Measurements from ENCODE around the gene DYRK1B. TPM values are rescaled to one million over a fixed set of nuclear protein-coding genes. Genes with fewer than 3 reads are reported as not detected.

DYRK1B gene
- total RNA-seq, 1 experiment from 2014 or later: 30.7 TPM

DNA sequence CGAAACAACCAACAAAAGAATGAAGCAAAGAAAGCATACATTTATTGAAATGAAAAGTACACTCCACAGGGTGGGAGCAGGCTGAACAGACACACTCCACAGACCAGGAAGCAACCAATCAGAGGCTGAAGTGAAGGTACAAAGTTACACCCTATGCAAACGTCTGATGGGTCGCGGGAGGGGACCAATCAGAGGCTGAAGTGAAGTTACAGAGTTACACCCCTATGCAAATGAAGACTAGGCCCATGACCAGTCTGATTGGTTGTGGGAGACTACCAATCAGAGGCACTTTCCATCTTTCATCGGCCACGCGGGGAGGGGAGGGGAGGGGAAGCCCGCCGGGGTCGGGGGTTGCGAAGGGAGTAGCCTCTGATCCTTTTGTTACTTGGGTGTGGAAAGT lies 24.6 kb upstream of the DYRK1B start:
- peak; percentile 14 for DNase-seq (ENCODE audit: low spot score)

DNA sequence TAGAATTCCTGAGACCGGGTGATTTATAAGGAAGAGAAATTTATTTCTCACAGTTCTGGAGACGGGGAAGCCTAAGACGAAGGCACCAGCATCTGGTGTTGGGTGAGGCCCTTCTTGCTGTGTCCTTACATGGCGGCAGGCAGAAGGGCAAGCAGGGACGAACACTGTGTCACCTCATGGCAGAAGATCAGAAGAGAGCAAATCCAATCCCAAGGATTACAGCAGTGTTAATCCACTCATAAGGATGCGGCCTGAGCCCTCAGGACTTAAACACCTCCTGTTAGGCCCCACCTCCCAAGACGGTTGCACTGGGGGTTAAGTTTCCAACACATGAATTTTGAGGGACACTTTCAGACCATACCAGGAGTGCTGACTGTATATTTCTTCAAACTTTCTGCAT lies 18.9 kb upstream of the DYRK1B start:
- DNase-seq (ENCODE audit: low spot score): no peak

DNA sequence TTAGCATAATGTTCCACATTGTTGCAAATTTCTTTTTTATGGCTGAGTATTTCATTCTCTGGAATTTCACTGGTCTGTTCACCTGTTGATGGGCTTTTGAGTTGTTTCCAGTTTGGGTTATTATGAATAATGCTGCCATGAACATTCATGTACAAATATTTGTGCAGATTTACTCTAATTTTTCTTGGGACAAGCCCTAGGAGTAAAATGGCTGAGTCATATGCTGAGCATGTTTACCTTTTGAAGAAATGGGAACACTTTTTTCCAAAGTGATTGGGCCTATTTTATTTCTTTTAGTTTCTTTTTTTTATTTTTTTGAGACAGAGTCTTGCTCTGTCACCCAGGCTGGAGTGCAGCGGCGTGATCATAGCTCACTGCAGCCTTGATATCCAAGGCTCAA lies 16.9 kb upstream of the DYRK1B start:
- DNase-seq (ENCODE audit: low spot score): no peak

DNA sequence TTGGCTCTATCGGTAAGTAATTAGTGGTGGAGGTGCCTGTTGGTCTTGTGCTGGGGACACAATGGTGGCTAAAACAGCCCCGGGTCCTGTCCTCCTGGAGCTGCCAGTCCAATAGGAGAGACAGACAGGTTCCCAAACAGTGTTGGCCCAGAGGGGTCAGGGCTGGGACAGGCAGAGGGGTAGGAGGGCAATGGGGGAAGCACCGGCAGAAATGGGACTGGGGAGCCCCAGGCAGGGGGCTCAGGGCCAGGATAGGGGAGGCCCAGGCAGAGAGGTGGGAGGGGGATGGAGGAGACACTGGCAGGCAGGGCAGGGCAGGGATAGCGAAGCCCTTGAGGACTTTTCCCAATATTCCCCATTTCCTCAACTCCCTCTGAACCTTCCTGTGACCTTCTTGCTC lies 14.4 kb upstream of the DYRK1B start:
- DNase-seq (ENCODE audit: low spot score): no peak

DNA sequence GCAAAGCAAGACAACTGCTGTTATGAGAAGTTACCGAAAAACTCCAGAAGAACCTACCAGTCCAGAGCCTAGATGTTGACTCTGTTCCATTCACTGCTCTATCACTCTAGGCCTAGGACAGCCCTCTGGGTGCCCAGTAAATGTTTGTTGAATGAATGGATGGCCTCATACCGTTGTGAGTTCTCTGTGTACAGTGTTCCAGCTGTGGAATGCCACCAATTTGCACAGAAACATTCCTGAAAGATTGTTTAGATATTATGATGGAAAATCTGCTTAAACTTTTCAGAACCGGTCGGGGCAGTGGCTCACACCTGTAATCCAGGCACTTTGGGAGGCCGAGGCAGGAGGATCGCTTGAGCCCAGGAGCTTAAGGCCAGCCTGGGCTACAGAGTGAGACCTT lies 13.6 kb upstream of the DYRK1B start:
- DNase-seq (ENCODE audit: low spot score): no peak

DNA sequence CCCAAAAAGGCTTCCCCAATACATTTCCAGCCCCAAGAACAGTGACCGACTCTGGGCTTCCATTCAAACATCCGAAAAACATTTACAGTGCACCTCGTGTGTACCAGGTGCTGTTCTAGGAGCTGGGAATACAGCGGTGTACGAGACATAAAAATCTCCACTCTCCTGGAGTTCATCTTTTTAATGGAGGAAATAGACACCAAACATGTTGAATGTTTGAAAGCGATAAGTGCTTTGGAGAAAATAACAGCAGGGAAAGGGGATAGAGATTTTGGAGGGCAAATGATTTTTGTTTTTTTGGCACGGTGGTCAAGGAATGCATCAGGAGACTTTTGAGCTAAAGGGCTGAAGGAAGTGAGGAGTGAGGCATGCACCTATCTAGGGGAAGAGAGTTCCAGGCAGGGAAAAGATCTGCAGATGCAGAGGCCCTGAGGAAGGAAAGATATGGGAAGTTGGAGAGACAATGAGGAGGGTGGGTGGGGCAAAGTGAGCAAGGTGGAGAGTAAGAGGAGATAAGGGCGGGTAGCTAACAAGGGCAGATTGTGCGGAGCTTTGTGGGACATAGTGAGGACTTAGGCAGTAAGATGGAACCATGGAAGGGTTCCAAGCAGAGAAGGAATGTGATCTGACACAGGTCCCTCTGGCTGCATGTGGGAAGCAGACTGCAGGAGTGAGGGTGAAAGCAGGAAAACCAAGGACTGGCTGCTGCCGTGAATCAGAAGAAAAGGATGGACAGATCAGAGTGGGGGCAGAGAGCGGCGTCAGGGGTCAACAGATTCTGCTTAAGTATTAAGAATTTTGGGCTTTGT lies 12.9 kb upstream of the DYRK1B start:
- peak; percentile 48 for DNase-seq (ENCODE audit: low spot score)

DNA sequence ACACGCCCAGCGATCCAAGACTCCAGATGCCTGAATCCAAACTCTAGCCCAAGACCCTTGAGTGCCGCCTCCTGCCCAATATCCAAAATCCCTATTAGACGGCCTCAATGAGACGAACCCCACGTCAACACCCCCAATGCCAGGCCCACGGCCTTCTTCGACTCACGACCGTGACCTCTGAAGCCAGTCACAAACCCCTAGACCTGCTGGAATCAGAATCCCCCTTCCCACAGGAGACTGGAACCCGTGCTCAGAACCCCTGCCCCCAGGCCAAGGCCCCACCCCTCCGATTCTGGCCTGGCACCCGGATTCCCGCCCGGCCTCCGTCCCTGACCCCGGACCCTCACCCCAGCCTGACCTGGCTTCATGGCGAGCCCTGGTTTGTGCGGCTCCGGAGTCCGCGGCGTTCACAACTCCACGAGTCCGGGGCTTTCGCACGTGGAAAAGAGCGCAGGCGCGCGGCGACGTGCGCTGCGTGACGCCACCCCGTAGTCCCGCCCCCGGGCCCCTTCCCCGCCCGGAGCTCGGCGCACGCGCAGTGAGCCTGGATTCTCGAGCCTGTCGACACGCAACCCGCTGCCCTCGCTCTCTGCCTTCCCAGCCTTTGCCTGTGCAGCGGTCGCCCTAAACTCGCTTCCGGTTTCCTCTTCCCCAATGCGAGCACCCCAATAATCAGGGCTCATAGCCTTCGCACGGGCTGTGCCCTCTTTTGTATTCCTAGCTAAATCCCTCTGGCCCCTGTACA lies 12.1 kb upstream of the DYRK1B start, which contains the start of gene FBL:
Gene FBL (minus strand): TSS at position 447 of the 745 bp plus-strand sequence. CDS start 79 bp downstream, at position 368.
- DNase-seq (ENCODE audit: low spot score): peak; percentile 99

DNA sequence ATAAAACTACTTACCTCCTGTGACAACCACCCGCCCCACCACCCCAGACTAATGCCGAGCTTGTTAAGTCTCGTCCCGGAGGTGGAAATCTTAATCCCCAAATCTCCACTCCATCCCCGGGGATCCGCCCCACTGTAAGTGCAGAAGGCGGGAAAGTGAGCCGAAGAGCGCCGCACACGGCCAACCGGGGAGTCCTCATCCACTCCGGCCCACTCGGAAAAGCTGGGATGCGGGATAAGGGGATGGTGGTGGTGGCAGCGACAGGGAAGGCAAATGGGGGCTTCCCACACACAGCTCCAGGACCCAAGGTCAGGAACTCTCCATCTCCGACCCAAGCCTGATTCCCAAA lies 11.6 kb upstream of the DYRK1B start:
- peak; percentile 67 for DNase-seq (ENCODE audit: low spot score)

DNA sequence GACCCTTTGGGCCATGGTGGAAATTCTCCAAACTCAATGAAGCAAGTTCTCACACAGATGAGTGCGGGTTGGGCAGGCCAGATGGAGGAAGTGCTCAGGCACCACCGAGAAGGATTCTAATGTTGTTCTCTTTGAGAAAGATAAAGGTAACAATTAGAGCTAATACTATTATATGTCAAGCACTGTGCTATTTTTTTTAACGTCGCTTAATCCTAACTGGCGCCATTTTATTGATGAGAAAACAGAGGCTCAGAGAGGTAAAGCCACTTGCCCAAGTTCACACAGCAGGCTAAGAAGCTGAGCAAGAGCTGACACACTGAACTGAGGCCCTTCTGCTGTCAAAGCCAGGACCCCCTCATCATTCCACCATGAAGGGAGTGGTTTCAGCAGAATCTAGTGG lies 11.2 kb upstream of the DYRK1B start:
- peak; percentile 37 for DNase-seq (ENCODE audit: low spot score)

DNA sequence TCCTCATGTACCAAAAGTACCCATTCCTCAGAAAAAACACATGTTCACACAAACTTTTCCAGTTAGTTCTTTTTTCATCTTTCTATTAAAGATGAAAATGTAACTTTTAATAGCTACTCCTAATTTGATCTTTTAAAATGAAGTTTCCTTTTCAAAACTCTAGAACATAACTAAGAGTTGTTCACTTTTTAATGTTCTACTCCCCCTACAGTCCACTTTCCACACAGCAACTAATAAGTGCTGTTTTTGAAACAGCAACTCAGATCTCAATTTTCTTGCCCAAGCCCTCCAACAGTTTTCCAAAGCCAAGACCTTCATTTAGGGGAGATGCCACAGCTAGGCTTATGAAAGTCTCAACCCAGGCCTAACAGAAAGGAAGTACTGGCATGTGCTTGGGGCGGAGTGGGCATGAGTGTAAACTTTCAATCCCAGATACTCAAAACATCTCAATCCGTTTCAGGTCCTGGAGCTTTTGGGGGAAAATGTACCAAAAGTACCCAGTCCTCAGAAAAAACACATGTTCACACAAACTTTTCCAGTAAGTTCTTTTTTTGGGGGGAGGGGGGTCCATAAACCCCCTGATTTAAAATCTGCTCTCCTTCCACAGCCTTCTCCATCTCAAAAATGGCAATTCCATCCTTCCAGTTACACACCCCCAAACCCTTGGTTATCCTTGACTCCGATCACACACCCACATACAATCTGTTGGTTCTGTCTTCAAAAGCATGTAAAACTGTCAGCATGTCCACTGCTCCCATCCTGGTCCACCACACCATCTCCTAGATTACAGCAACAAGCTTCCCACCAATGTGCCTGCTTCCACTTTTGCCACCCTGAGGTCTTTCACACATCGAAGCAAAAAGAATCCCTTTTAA lies 10.2 kb upstream of the DYRK1B start:
- peak; percentile 83 for DNase-seq (ENCODE audit: low spot score)

DNA sequence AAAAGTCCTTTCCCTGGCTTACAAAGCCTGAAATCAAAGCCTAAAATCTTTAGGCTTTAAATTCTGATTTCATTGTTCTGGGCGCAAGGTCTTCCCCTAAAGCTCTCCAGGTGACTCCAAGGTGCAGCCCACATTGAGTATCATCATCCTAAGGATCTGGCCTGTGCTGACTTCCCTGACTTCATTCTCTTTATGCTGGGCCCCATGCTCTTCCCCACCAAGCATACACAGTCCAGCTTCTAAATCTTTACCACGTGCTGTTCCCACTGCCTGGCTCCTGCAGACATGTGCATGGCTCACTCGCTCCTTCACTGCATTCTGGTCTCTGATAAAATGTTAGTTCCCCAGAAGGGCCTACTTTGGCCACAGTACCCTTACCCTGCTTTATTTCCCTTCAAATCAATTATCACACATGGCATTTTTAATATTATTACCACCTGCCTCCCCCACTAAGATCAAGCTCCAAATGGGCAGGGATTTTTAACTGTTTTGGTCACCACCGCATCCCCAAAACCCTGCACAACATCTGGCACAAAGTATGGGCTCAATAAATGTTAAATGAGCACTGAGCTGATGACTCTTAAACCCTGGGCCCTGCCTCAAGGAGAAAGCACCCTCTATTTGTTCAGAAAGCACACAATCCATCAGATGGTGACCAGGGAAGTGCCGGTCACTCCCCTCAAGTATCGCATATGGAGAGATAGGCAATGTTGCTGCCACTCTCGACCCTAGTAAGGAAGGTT lies 8.9 kb upstream of the DYRK1B start:
- no peak for DNase-seq (ENCODE audit: low spot score)

DNA sequence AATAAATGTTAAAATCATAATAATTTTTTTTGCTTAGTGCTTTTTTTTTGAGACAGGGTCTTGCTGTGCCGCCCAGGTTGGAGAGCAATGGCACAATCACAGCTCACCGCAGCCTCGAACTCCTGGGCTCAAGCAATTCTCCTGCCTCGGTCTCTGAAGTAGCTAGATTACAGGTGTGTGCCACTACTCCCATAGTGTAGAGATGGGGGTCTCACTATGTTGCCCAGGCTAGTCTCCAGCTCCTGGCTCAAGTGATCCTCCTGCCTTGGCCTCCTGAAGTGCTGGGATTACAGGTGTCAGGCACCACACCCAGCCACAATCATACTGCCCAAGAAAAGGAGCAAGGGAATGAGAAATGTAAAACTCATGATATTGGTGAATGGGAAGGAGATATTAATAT lies 7.1 kb upstream of the DYRK1B start:
- DNase-seq (ENCODE audit: low spot score): no peak

DNA sequence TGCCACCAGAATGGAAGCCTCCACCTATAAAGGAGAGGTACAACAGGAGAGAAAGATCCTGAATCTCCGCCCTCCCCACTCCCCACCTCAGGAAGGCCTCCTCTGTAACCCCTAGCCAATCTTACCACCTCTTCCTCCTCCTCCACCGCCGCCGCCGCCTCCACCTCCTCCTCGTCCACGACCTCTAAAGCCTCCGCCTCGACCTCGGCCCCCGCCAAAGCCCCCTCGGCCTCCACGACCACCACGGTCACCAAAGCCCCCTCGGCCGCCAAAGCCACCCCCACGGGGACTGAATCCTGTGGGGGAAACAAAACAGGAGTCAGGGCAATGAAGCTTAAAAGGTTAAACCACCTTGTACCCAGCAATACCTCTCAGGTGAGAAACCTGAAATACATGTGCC lies 6.5 kb upstream of the DYRK1B start:
- no peak for DNase-seq (ENCODE audit: low spot score)

DNA sequence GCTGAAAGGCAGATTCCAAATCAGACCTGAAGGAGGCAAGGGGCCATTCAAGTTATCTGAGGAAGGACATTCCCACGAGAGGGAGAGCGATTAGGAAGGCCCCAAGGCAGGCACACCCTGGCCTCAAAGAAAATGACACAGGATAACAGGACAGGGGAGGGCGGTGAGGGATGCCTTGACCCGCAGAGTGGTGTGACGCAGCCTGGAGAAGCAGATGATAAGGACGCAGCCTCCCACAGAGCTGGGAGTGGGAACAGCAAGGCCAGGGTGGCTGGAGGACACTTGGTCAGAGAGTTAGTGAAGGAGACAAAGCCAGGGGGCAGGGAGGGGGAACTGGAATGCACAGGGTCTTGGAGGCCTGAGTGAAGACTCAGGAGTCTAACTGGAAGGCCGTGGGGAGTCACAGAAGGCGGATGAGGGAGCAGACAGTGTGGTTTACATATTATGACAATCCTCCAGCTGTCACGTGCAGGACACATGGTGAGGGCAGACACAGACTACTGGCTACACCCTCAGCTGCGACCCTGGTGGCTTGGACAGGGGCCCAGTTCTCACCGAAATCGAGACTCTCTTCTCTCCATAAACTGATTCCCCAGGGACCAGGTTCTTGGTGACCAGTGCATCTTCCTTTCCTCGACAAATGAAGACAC lies 5.8 kb upstream of the DYRK1B start:
- DNase-seq (ENCODE audit: low spot score): no peak

DNA sequence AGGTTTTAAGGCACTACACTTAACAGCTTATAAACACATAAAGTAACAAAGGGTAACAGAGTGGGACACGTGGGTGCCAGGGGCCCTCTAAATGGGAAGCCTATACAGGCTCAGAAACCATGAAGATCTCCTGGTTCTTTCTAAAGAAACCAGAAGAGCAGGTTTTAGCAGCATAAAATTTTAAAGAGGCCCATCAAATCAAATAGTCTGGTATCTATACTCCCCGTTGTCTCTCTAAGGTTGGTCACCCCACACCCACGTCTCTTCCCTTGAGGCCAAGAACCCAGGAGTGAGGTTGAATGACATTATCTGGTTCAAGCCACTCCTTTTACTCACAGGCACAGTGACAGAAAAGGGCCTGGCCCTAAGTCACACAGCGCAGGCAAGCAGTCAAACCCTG lies 4.6 kb upstream of the DYRK1B start:
- DNase-seq (ENCODE audit: low spot score): no peak

DNA sequence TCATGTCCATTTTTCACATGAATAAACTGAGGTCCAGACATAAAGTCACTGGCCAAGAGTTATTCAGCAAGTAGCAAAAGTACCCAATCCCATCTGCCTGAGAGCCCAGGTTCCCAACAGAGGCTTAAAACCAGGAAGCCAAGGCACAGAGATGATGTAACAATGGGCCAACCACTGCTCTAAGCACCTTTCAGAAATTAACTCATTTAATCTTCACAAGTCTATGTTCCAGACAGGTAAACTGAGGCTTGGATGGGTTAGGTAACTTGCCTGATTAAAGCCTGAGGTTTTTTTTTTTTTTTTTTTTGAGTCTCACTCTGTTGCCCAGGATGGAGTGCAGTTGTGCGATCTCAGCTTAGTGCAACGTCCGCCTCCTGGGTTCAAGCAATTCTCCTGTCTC lies 4.0 kb upstream of the DYRK1B start:
- DNase-seq (ENCODE audit: low spot score): no peak

DNA sequence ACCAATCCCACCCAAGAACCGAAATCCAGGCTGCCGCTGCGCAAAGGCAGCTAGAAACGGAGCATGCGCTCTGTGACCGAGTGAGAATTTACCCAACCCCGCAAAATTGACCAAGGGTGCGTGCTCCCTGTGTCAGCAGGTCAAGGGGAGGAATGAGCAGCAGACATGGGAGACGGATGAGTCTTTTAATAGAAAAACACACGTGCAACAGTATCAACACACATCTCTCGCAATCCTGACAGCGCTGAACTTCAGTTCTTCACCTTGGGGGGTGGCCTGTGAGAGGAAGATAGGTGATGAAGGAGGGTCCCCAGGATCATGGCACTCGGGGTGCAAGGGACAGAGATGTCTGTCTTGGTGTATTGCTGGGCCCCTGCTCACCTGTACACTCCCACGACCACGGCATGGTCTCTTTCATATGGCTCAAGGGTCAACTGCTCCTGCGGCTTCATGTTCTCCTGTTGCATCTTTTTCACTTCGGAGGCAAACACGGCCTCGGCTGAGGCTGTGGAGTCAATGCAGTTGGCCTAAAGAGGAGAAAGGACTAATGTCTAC lies 402 bp upstream of the DYRK1B start:
- DNase-seq (ENCODE audit: low spot score): no peak

DNA sequence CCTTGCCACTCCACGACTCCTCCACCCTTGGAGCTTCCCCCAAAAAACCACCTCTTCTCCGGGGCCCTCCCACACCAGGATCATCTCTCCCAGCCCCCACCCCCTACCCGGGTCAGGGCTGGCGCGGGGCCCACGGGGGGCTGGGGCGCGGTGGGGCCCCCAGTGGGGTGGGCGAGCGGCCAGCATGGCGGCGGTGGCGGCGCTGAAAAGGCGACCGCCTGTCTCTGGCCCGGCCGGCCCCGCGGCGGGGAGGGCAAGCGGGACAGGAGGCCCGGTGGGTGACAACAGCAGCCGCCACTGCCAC lies 850 bp downstream of the DYRK1B start:
- no peak for DNase-seq (ENCODE audit: low spot score)

DNA sequence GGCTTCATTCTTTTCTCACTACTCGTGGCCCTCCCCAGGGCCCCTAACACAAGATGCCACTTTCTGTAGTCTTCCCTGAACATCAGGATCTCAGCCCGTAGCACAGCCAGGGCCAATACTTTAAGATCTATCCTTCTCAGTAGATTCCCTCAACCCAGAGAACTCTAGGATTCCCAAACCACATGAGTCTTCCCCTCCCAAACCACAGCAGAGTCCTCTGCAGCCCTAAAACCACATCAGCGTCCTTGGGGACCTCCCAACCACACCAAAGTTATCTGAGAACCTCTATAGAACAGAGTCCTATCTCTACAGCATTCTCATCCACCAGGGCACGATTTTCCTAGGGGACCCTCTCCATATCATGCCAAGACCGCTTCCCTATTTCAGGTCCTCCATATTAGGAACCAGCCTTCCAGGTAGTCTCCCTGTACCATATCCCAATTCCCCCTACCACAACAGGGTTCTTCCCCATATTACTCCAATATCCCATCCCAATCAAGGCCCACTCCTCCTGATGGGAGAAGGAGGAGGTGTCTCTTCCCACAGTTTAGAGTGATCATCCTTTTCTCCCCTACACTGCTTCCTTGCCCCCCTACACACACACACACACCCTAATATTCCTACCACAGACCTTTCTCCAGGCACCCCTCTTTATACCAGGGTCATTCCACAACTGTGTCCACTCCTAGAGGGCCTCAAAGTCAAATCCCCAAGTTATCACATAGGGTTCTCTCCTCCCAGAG lies 1.4 kb downstream of the DYRK1B start:
- DNase-seq (ENCODE audit: low spot score): no peak

DNA sequence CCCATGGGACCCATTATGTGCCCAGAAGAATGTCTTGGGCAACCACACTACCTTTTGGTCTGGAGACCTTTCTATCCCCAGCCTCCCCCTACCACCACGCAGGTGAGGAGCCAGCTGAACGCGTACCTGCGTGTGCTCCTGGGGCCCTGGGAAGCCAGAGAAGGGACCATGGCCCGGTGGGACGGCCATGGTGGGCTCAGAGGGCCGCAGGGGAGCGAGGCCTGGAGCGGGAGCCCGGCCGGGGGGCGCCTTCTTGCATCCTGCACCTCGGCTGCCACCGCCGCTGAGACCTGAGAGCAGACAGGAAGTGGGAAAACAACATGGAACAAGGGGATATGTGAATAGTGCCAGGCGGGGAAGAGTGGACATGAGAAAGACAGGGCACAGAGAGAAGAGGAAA lies 2.3 kb downstream of the DYRK1B start:
- DNase-seq (ENCODE audit: low spot score): no peak

Data from HT-29 (cell line).